Measurements from ENCODE around the gene NUDT19.
"Not testable (repeated sequence)": the region's sequence is repeated elsewhere in the genome, so short reads cannot be mapped to it uniquely, and the experiment has no call there.

DNA sequence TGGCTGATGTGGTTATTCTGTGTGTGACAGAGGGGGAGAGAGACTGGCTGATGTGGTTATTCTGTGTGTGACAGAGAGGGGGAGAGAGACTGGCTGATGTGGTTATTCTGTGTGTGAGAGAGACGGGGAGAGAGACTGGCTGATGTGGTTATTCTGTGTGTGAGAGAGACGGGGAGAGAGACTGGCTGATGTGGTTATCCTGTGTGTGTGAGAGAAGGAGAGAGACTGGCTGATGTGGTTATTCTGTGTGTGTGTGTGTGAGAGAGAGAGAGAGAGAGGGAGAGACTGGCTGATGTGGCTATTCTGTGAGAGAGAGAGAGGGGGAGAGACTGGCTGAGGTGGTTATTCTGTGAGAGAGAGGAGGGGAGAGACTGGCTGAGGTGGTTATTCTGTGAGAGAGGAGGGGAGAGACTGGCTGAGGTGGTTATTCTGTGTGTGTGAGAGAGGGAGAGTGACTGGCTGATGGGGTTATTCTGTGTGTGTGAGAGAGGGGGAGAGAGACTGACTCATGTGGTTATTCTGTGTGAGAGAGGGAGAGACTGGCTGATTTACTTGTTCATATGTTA is 55.1 kb downstream of the NUDT19 start:
- not testable (repeated sequence) for TF ChIP-seq CTCF, POLR2A (IDR thresholded peaks at IDR 0.05)
